ENCODE results near the gene LENEP. TPM values are rescaled to one million over a fixed set of nuclear protein-coding genes. Genes with fewer than 3 reads are reported as not detected.

LENEP gene
- total RNA-seq, 1 experiment from 2014 or later, result 0.42 TPM

GRCh38 chr1:154945160-154945961 is 48.0 kb upstream of the LENEP start:
- DNase-seq (ENCODE audit: low read depth, low spot score), result no peak
- BruUV-seq (replicated peaks), result TSS peak; percentile 55
- no peak for ATAC-seq
- H3K9ac ChIP-seq (ENCODE audit: low read length), result no peak overlapping the region
- no peaks in the 10 kb centered on the region for H3K79me2 ChIP-seq (ENCODE audit: insufficient read depth, low read length)
- no peaks in the 10 kb centered on the region for H3K27me3 ChIP-seq (ENCODE audit: insufficient read depth, low read length)
- RAD21 ChIA-PET (ENCODE audit: low non-redundant PET in 1 of 2, low total read pairs in 2 of 2, uncharacterized antibody in 2 of 2, unreplicated experiment in 2 of 2), result interaction anchor here in 1 of 2 experiments (0.5 kb wide), 1 partner anchor 15 kb away, joined by 5 read pairs; no protein-coding TSS in a partner anchor
- no peak overlapping the region for H3K4me3 ChIP-seq (replicated peaks in 1 of 2; ENCODE audit: low read depth in 1 of 2, low read length in 2 of 2)
- H3K4me1 ChIP-seq (ENCODE audit: control insufficient read depth in 1 of 2, insufficient read depth in 2 of 2, low read length in 2 of 2), result peaks cover 0 to 3% of the 10 kb centered on the region in 2 experiments; a peak in 1 of 4 replicates
- no peak overlapping the region for H3K4me2 ChIP-seq (ENCODE audit: low read length)
- CTCF ChIA-PET, result no interaction called here
- H3K36me3 ChIP-seq (ENCODE audit: control insufficient read depth in 1 of 2, insufficient read depth in 2 of 2, low read length in 2 of 2), result no peaks in the 10 kb centered on the region
- H3K9me3 ChIP-seq (ENCODE audit: control insufficient read depth in 1 of 2, insufficient read depth in 1 of 2, low read depth in 1 of 2, low read length in 2 of 2), result no peaks in the 10 kb centered on the region
- H2AFZ ChIP-seq (ENCODE audit: low read depth, low read length, poor library complexity, severe bottlenecking), result no peak overlapping the region
- H3K27ac ChIP-seq (ENCODE audit: low read depth, low read length), result no peak overlapping the region
- TF ChIP-seq CTCF (IDR thresholded peaks at IDR 0.05 in 2 of 3, conservative IDR thresholded peaks at IDR 0.05 in 1 of 3; ENCODE audit: borderline replicate concordance in 1 of 3, insufficient read depth in 1 of 3, low read depth in 2 of 3, low read length in 2 of 3) (no peak), SRF (IDR thresholded peaks at IDR 0.05; ENCODE audit: low read depth) (no peak), POLR2A (IDR thresholded peaks at IDR 0.05; ENCODE audit: borderline replicate concordance, extremely low read depth, insufficient read depth, insufficient read length) (no peak), SIN3A (IDR thresholded peaks at IDR 0.05; ENCODE audit: low read depth) (no peak), ELF1 (IDR thresholded peaks at IDR 0.05; ENCODE audit: borderline replicate concordance, low read depth) (no peak), EZH2 (IDR thresholded peaks at IDR 0.05) (no peak), JUND (IDR thresholded peaks at IDR 0.05) (no peak), ZFX (IDR thresholded peaks at IDR 0.05) (no peak), EZH2phosphoT487 (IDR thresholded peaks at IDR 0.05; ENCODE audit: borderline replicate concordance) (no peak), ATF3 (IDR thresholded peaks at IDR 0.05) (no peak), CBX3 (IDR thresholded peaks at IDR 0.05; ENCODE audit: low read depth) (no peak), POLR2AphosphoS5 (IDR thresholded peaks at IDR 0.05; ENCODE audit: low read depth, low read length) (no peak), CEBPB (IDR thresholded peaks at IDR 0.05; ENCODE audit: low read depth) (no peak), ZBTB33 (IDR thresholded peaks at IDR 0.05; ENCODE audit: extremely low read depth, insufficient replicate concordance, low read length) (no peak)
- no peaks in the 10 kb centered on the region for H4K20me1 ChIP-seq (ENCODE audit: insufficient read depth)
- POLR2A ChIA-PET, result no interaction called here
- no peaks in the 10 kb centered on the region for H3K9me2 ChIP-seq (ENCODE audit: insufficient read depth)
- intact Hi-C loops (cut with micrococcal nuclease), result no loop called here

All from HCT116 (cell line).